GM19239 (cell line): Measurements from ENCODE around the gene PRAMEF7.
"Not testable (repeated sequence)": the region's sequence is repeated elsewhere in the genome, so short reads cannot be mapped to it uniquely, and the experiment has no call there.

Experiments used
- DNase-seq: peaks from one replicate; pipeline ENCODE4 v3.0.0; 2011; ENCODE audit warnings: low spot score; ENCODE audit not compliant: insufficient read length
- FAIRE-seq: peaks from 2 replicates; lab custom pipeline; 2011; peaks lifted over from hg19 to GRCh38; lab: Jason Lieb, UNC

Gene PRAMEF7

DNA sequence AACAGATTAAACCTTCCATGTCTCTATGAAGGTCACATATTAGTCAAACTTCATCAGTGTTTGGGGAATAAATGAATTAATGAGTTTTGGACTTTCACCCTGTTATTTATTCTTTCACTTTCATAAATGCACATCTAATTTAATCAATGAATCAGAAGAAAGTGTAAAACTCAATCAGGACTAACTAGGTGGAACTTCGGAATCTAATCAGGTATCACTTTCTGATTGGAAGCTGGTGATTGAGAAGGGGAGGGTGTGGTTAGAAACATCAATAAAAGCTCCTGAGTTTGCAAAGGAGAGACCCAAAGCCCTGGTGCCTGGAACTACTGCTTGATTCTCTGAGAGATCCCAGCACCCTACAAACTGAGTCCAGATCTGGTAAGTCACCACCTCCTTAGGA lies at the start of gene PRAMEF7:
TSS of gene PRAMEF7 (plus strand) at position 301 of the 400 bp plus-strand sequence. CDS start 1,083 bp downstream, outside the sequence.
- DNase-seq, FAIRE-seq: not testable (repeated sequence)

DNA sequence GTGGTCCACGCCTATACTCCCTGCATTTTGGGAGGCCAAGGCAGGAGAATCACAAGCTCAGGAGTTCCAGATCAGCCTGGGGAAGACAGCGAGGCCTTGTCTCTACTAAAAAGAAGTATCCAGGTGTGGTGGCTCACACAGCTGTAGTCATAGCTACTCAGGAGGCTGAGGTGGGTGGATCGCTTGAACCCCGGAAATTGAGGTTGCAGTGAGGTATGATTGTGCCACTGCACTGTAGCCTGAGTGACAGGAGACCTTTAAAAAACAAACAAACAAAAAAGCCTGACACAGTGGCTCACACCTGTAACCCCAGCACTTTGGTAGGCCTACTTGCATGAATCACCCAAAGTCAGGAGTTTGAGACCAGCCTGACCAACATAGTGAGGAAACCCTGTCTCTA lies 38.0 kb upstream of the PRAMEF7 start:
- FAIRE-seq, DNase-seq: not testable (repeated sequence)

DNA sequence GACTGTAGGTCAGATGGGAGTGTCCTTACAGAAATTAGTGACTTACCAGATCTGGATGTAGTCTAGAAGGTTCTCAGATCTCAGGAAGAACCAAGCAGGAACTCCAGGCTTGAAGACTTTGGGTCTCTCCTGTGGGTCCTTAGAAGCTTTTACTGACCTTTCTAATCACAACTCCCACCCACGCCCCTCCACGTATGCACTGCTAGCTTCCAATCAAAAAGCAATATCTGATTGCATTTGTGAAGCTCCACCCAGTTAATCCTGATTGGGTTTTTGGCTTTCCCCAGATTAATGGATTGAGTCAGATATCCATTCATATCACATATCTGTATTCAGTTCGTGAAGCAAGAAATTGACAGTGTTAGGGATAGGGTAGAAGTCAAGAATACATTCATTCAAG lies 30.3 kb upstream of the PRAMEF7 start, which contains the start of gene PRAMEF4:
TSS of gene PRAMEF4 (minus strand) at position 101 of the 400 bp plus-strand sequence. CDS start 2,807 bp downstream, outside the sequence.
- not testable (repeated sequence) for FAIRE-seq

DNA sequence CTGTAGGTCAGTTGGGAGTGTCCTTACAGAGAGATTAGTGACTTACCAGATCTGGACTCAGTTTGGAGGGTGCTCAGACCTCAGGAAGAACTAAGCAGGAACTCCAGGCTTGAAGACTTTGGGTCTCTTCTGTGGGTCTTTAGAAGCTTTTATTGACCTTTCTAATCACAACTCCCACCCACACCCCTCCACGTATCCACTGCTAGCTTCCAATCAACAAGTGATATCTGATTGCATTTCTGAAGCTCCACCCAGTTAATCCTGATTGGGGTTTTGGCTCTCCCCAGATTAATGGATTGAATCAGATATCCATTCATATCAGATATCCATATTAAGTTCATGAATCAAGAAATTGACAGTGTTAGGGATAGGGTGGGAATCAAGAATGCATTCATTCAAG lies 18.2 kb upstream of the PRAMEF7 start, which contains the start of gene PRAMEF10:
TSS of gene PRAMEF10 (minus strand) at position 101 of the 400 bp plus-strand sequence. CDS start 2,423 bp downstream, outside the sequence.
- FAIRE-seq, DNase-seq: not testable (repeated sequence)

More for the DNA sequence above, 30.3 kb upstream of the PRAMEF7 start, which contains the start of gene PRAMEF4:
- DNase-seq: not testable (repeated sequence)

DNA sequence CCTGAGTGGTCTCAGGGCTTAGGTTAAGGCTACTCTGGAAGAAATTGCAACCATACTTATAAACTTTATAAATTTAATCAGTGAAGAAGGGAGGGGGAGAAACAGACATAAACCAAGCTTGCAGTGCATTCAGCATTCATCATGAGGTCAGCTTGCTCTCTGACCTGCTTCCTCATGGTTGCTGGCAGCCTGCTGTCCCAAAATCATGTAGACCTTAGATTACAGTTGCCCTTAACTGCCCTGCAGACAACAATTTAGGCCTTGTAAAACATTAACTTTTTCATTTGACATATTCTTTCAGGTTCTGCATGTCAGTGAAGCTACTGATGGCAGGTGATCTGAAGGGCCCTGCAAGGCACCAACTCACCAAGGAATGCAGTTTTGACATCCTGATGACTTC lies 17.2 kb upstream of the PRAMEF7 start:
- not testable (repeated sequence) for FAIRE-seq

DNA sequence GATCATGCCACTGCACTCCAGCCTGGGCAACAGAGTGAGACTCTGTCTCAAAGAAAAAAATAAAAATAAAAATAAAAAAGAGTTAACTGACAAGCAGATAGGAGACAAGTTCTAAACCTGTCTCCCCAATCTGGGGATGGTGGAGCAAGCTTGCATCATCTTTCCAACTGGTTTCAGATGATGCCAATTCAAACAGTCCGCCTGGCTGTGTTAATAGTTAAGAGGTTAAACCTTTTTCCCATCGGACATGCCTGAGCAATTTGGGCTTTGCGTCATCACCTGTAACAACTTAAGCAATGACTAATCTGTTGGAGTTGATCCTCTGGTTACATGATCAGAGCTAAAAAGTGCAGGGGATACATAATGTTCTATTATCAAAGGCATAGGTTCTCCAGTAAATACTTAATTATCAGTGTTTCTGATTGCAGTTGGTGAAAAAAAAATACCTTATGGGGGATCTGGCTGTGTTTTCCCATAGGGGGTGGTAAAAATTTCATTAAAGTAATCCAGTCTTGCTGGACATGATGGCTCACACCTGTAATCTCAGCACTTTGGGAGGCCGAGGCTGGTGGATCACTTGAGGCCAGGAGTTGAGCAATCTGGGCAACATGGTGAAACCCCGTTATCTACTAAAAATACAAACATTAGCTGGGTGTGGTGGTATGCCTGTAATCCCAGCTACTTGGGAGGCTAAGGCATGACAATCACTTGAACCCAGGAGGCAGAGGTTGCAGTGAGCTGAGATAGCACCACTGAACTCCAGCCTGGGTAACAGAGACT lies 12.4 kb upstream of the PRAMEF7 start:
- DNase-seq, FAIRE-seq: not testable (repeated sequence)

More for the DNA sequence above, 17.2 kb upstream of the PRAMEF7 start:
- DNase-seq: not testable (repeated sequence)

DNA sequence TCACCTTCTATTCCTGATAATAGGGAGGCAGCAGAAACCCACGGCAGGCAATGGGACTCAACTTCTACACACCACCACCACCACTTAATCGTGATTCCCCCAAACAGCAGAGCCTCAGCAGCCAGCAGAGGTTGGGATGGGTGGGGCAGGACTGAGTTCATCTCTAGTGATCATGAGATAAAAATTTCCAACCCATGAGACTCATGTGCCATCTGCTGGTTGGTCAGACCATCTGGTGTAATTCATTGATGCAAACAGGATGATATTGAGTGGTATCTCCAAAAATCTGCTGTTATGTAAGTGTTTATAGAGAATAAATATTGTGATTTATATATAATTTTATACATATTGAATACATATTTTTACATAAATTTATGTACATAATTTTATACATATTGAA lies 5.3 kb downstream of the PRAMEF7 start:
- not testable (repeated sequence) for FAIRE-seq, DNase-seq

DNA sequence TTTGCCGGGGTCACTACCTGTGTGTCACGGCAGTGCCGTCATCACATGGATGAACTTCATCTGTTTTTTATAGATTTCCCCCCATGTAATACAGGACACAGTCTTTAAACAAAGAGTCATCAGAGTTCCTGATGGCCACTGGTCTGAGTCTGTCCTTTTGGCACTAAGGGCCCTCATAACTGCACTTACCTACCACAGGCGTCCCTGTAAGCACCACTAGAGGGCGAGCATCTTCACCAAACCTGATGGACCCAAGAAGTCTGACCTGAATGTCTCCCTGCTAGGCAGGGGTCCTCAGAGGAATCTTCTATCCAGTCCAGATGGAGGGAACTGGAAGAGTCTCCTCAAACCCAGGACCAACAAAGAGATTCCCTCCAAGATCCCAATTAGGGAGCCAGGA lies 8.0 kb downstream of the PRAMEF7 start:
- peak; percentile 53 for FAIRE-seq

DNA sequence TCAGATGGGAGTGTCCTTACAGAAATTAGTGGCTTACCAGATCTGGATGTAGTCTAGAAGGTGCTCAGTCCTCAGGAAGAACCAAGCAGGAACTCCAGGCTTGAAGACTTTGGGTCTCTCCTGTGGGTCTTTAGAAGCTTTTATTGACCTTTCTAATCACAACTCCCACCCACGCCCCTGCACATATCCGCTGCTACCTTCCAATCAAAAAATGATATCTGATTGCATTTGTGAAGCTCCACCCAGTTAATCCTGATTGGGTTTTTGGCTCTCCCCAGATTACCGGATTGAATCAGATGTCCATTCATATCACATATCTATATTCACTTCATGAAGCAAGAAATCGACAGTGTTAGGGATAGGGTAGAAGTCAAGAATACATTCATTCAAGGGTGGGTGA lies 31.1 kb downstream of the PRAMEF7 start, which contains the start of gene PRAMEF6:
TSS of gene PRAMEF6 (minus strand) at position 101 of the 400 bp plus-strand sequence. CDS start 5,062 bp downstream, outside the sequence.
- DNase-seq, FAIRE-seq: not testable (repeated sequence)

More for the DNA sequence above, 8.0 kb downstream of the PRAMEF7 start:
- DNase-seq: not testable (repeated sequence)
